ENCODE measurements around the gene COL1A1. TPM values are rescaled to one million over a fixed set of nuclear protein-coding genes. Genes with fewer than 3 reads are reported as not detected.

The COL1A1 gene
- polyA plus RNA-seq, 4 donors = 2.2 to 320 (median 27.2) TPM

DNA sequence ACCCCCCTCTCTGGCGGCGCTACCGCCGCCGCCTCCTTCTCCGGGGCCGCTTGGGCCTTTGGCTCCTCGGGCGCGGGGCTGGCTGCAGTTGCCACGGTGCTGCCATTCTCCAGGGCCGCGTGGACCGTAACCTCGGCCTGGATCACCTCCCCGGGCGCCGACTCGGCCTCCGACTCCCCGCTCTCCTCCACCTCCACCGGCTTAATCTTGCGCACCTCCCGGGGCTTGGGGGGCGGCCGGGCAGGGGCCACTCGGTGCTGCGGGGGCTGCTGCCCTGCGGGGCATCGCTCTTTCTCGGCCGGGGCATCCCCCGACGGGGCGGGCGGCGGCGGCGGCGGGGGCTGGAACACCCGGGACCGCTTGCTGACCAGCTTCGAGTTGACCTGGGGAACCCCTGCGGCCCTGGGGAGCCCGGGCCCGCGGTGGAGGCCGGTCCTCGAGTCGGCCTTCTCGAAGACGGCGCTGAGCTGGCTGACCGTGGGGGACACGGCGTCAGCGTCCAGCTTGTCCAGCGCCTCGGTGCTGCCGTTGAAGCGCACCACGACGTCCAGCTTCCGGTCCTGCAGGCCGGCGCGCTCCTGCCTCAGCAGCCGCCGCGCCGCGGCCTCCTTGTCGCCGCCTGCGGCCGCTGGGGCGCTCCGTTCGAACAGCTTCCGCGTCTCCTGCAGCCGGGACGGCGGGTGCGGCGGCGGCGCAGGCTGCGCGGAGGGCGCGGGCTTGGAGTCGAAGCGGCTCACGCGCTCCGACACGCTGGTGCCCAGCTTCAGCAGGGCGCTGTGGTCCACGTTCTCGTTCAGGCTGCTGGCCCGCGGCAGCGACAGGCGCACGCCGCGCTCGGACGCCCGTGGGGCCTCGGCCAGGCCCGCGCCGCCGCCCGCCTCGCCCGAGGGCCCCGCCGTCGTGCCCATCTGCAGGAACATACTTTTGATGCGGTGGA lies 51.7 kb downstream of the COL1A1 start:
- FAIRE-seq = no peak
- Histone ChIP-seq H3K9me3 (ENCODE audit: control insufficient read depth in 2 of 2, insufficient read depth in 1 of 2, low read depth in 1 of 2, low read length in 1 of 2) (no peaks in the 10 kb centered on the region), H3K27me3 (ENCODE audit: control insufficient read depth in 3 of 3, insufficient read depth in 3 of 3, low read length in 3 of 3) (no peaks in the 10 kb centered on the region), H3K36me3 (ENCODE audit: control insufficient read depth in 3 of 3, insufficient read depth in 2 of 3, low read depth in 1 of 3, low read length in 3 of 3) (peaks cover 0 to 31% (median 1%) of the 10 kb centered on the region in 3 donors), H3K4me3 (ENCODE audit: low read depth in 1 of 3, low read length in 3 of 3) (peak overlapping the region; percentile 75 to 87 (median 85)), H3K4me1 (ENCODE audit: control insufficient read depth in 3 of 3, insufficient read depth in 2 of 3, low read depth in 1 of 3, low read length in 2 of 3) (peaks cover 3 to 56% (median 13%) of the 10 kb centered on the region in 3 donors), H3K27ac (ENCODE audit: low read depth in 1 of 3, low read length in 2 of 3) (peak overlapping the region; percentile 58 to 79 (median 63))
- WGBS, 3 donors = 0 to 1% (median 0%) methylated on average over 67 to 123 of the region's 123 CpGs
- peak; percentile 73 to 86 for DNase-seq

GRCh38 chr17:50149091-50149416 lies 52.4 kb downstream of the COL1A1 start:
- FAIRE-seq = no peak
- H3K27ac ChIP-seq (ENCODE audit: low read depth in 1 of 3, low read length in 2 of 3) = peak overlapping the region; percentile 57 to 79 (median 58)
- peaks cover 3 to 60% (median 13%) of the 10 kb centered on the region in 3 donors for H3K4me1 ChIP-seq (ENCODE audit: control insufficient read depth in 3 of 3, insufficient read depth in 2 of 3, low read depth in 1 of 3, low read length in 2 of 3)
- no peak for DNase-seq
- no peaks in the 10 kb centered on the region for H3K9me3 ChIP-seq (ENCODE audit: control insufficient read depth in 2 of 2, insufficient read depth in 1 of 2, low read depth in 1 of 2, low read length in 1 of 2)
- 0% methylated on average over 20 to 30 of the region's 30 CpGs for WGBS, 3 donors
- H3K36me3 ChIP-seq (ENCODE audit: control insufficient read depth in 3 of 3, insufficient read depth in 2 of 3, low read depth in 1 of 3, low read length in 3 of 3) = peaks cover 0 to 37% (median 3%) of the 10 kb centered on the region in 3 donors
- no peaks in the 10 kb centered on the region for H3K27me3 ChIP-seq (ENCODE audit: control insufficient read depth in 3 of 3, insufficient read depth in 3 of 3, low read length in 3 of 3)
- H3K4me3 ChIP-seq (ENCODE audit: low read depth in 1 of 3, low read length in 3 of 3) = peak overlapping the region; percentile 75 to 87 (median 85)

- DNase-seq = peak; percentile 71
- Histone ChIP-seq H3K27me3 (ENCODE audit: control insufficient read depth in 3 of 3, insufficient read depth in 3 of 3, low read length in 3 of 3) (no peaks in the 10 kb centered on the region), H3K4me3 (ENCODE audit: low read depth in 1 of 3, low read length in 3 of 3) (peak overlapping the region; percentile 75 to 87 (median 85)), H3K27ac (ENCODE audit: low read depth in 1 of 3, low read length in 2 of 3) (peak overlapping the region in 2 of 3 donors; percentile 13 to 57), H3K36me3 (ENCODE audit: control insufficient read depth in 3 of 3, insufficient read depth in 2 of 3, low read depth in 1 of 3, low read length in 3 of 3) (peaks cover 3 to 43% (median 4%) of the 10 kb centered on the region in 3 donors), H3K9me3 (ENCODE audit: control insufficient read depth in 2 of 2, insufficient read depth in 1 of 2, low read depth in 1 of 2, low read length in 1 of 2) (no peaks in the 10 kb centered on the region), H3K4me1 (ENCODE audit: control insufficient read depth in 3 of 3, insufficient read depth in 2 of 3, low read depth in 1 of 3, low read length in 2 of 3) (peaks cover 3 to 60% (median 13%) of the 10 kb centered on the region in 3 donors)
- WGBS, 3 donors = 1 to 2% (median 1%) methylated on average over 19 to 25 of the region's 25 CpGs
- FAIRE-seq = no peak
Measured at GRCh38 chr17:50148226-50149090, 53.0 kb downstream of the COL1A1 start.

DNA sequence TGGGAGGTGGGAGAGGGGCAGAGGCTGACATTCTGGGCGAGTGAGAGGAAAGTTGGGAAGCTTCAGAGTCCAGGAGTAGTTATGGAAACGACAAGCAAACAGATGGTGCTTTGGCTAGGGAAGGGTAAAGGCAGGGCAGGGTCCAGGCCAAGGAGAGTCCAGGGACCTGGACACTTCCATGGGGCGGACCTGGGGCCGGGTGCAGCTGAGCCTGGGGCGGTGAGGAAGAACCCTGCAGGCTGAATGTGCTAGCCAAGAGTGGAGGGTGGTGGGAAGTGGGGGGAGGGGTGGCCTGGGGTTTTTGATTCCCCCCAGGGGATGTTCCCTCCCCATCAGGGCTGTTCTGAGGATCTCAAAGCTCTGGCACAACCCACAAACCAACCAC lies 53.6 kb downstream of the COL1A1 start:
- peak; percentile 71 to 79 for DNase-seq
- 3 to 10% (median 5%) methylated on average over 5 of the region's 5 CpGs for WGBS, 3 donors
- peaks cover 4 to 50% (median 8%) of the 10 kb centered on the region in 3 donors for H3K36me3 ChIP-seq (ENCODE audit: control insufficient read depth in 3 of 3, insufficient read depth in 2 of 3, low read depth in 1 of 3, low read length in 3 of 3)
- H3K27me3 ChIP-seq (ENCODE audit: control insufficient read depth in 3 of 3, insufficient read depth in 3 of 3, low read length in 3 of 3) = no peaks in the 10 kb centered on the region
- H3K4me1 ChIP-seq (ENCODE audit: control insufficient read depth in 3 of 3, insufficient read depth in 2 of 3, low read depth in 1 of 3, low read length in 2 of 3) = peaks cover 3 to 60% (median 13%) of the 10 kb centered on the region in 3 donors
- H3K27ac ChIP-seq (ENCODE audit: low read depth in 1 of 3, low read length in 2 of 3) = peak overlapping the region in 2 of 3 donors; percentile 13 to 57
- FAIRE-seq = no peak
- H3K4me3 ChIP-seq (ENCODE audit: low read depth in 1 of 3, low read length in 3 of 3) = peak overlapping the region in 2 of 3 donors; percentile 85 to 87
- no peaks in the 10 kb centered on the region for H3K9me3 ChIP-seq (ENCODE audit: control insufficient read depth in 2 of 2, insufficient read depth in 1 of 2, low read depth in 1 of 2, low read length in 1 of 2)

DNA sequence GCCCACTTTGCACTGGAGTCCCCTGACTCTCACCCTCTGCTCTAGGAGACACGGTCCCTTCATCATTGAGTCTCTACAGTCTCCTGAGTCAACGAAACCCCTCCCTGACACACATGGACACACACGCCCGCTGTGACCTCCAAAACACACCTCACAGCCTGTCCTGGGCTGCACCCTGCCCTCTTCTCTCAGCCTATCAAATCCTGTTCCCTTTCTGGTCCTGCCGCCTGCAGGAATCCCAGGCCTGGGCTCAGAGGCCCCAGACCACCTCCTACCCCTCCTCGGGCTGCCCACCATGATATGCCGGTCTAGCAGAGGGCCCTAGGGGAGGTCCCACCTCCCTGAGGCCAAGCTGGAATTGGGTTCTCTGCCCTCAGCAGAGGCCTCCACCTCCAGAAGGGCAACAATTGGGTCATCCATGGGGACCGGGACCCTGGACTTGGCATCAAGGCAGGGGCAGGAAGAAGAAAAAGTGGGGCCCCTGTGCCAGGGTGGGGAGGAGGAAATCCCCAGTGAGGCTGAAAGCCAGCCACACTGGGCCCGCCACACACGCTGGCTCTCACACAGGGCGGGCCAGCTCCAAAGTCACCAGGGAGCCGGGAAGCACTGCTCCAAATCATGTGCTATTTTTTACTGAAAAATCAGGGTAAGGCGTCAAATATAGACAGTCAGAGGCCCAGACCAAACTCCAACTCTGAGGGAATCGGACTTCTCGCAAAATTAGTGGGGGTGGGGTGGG lies 54.3 kb downstream of the COL1A1 start:
- Histone ChIP-seq H3K27ac (ENCODE audit: low read depth in 1 of 3, low read length in 2 of 3) (peak overlapping the region in 2 of 3 donors; percentile 3 to 15), H3K9me3 (ENCODE audit: control insufficient read depth in 2 of 2, insufficient read depth in 1 of 2, low read depth in 1 of 2, low read length in 1 of 2) (no peaks in the 10 kb centered on the region), H3K4me3 (ENCODE audit: low read depth in 1 of 3, low read length in 3 of 3) (peak overlapping the region in 2 of 3 donors; percentile 85 to 87), H3K27me3 (ENCODE audit: control insufficient read depth in 3 of 3, insufficient read depth in 3 of 3, low read length in 3 of 3) (no peaks in the 10 kb centered on the region), H3K4me1 (ENCODE audit: control insufficient read depth in 3 of 3, insufficient read depth in 2 of 3, low read depth in 1 of 3, low read length in 2 of 3) (peaks cover 3 to 52% (median 13%) of the 10 kb centered on the region in 3 donors), H3K36me3 (ENCODE audit: control insufficient read depth in 3 of 3, insufficient read depth in 2 of 3, low read depth in 1 of 3, low read length in 3 of 3) (peaks cover 7 to 57% (median 14%) of the 10 kb centered on the region in 3 donors)
- DNase-seq (no peak), FAIRE-seq (no peak)
- 35 to 49% (median 42%) methylated on average over 15 of the region's 15 CpGs for WGBS, 3 donors

DNA sequence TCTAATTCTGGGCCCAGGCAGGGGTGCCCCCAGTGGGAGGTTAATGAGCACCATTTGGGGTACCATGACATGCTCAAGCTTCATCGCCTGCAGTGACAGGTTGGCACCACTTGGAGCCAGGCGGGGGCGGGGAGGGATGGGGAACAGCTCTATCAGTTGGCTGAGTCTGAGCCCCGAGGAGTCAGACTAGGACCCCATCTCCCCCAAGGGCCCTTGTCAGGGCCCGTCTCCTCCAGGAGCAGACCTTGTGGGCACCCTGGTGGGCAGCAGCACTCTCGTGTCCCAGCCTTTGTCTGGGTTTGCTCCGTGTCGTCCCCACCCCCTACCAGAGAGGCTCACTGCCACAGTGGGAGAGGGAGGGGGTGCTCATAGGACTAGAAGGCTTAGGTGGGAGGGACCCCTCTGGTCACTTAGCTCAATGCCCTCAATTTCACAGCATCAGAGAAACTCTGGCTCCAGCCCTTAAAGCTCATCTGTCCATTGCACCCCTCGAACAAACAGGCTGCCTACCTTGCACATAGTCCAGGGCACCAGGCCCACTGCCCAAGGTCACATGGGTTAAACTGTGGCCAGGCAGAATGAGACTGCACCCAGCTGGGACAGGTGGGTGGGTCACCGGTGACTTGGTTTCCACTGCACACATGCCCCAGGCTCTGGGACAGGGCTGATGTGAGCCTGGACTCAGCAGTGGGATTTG lies 55.1 kb downstream of the COL1A1 start:
- DNase-seq (no peak), FAIRE-seq (no peak)
- H3K27ac ChIP-seq (ENCODE audit: low read depth in 1 of 3, low read length in 2 of 3) = no peak overlapping the region
- no peaks in the 10 kb centered on the region for H3K27me3 ChIP-seq (ENCODE audit: control insufficient read depth in 3 of 3, insufficient read depth in 3 of 3, low read length in 3 of 3)
- no peak overlapping the region for H3K4me3 ChIP-seq (ENCODE audit: low read depth in 1 of 3, low read length in 3 of 3)
- peaks cover 7 to 64% (median 15%) of the 10 kb centered on the region in 3 donors for H3K36me3 ChIP-seq (ENCODE audit: control insufficient read depth in 3 of 3, insufficient read depth in 2 of 3, low read depth in 1 of 3, low read length in 3 of 3)
- H3K9me3 ChIP-seq (ENCODE audit: control insufficient read depth in 2 of 2, insufficient read depth in 1 of 2, low read depth in 1 of 2, low read length in 1 of 2) = no peaks in the 10 kb centered on the region
- 70 to 82% (median 76%) methylated on average over 10 of the region's 10 CpGs for WGBS, 3 donors
- H3K4me1 ChIP-seq (ENCODE audit: control insufficient read depth in 3 of 3, insufficient read depth in 2 of 3, low read depth in 1 of 3, low read length in 2 of 3) = peaks cover 3 to 45% (median 13%) of the 10 kb centered on the region in 3 donors

GRCh38 chr17:50145532-50146229 lies 55.8 kb downstream of the COL1A1 start:
- Histone ChIP-seq H3K27ac (ENCODE audit: low read depth in 1 of 3, low read length in 2 of 3) (no peak overlapping the region), H3K27me3 (ENCODE audit: control insufficient read depth in 3 of 3, insufficient read depth in 3 of 3, low read length in 3 of 3) (no peaks in the 10 kb centered on the region), H3K9me3 (ENCODE audit: control insufficient read depth in 2 of 2, insufficient read depth in 1 of 2, low read depth in 1 of 2, low read length in 1 of 2) (peaks cover 0 to under 1% of the 10 kb centered on the region in 2 donors), H3K36me3 (ENCODE audit: control insufficient read depth in 3 of 3, insufficient read depth in 2 of 3, low read depth in 1 of 3, low read length in 3 of 3) (peaks cover 7 to 71% (median 17%) of the 10 kb centered on the region in 3 donors), H3K4me3 (ENCODE audit: low read depth in 1 of 3, low read length in 3 of 3) (no peak overlapping the region), H3K4me1 (ENCODE audit: control insufficient read depth in 3 of 3, insufficient read depth in 2 of 3, low read depth in 1 of 3, low read length in 2 of 3) (peaks cover 3 to 42% (median 13%) of the 10 kb centered on the region in 3 donors)
- FAIRE-seq = no peak
- DNase-seq = no peak
- 71 to 80% (median 78%) methylated on average over 11 of the region's 11 CpGs for WGBS, 3 donors

Measured in small intestine (tissue), 7 donors.